Pancreas (tissue), 10 donors: Measurements from ENCODE around the gene OR2T35. TPM values are rescaled to one million over a fixed set of nuclear protein-coding genes. Genes with fewer than 3 reads are reported as not detected.
"Not testable (repeated sequence)": the region's sequence is repeated elsewhere in the genome, so short reads cannot be mapped to it uniquely, and the experiment has no call there.

Experiments
- ATAC-seq, 4 donors: fragments of 200-7000 bp; cut with Tn5 transposase; one replicate each; pipeline versions ENCODE4 v1.8.0 to v1.9.1; 2020; ENCODE audit warnings: mild to moderate bottlenecking in 4 of 4, moderate library complexity in 4 of 4
- DNase-seq, 6 donors: peaks; one replicate each; pipeline ENCODE4 v3.0.0-alpha.2; 2020
- FAIRE-seq: peaks from 2 replicates; lab custom pipeline; 2012; peaks lifted over from hg19 to GRCh38; lab: Jason Lieb, UNC
- H3K27ac ChIP-seq, 4 donors: fragments of 200-600 bp; sonication (generic); 1 replicate in 3 of 4; 2 replicates in 1 of 4; pipeline versions ENCODE4 v1.5.0 to v1.8.0; 2020
- H3K27me3 ChIP-seq, 4 donors: fragments of 200-600 bp; one replicate each; pipeline ENCODE4 v1.8.0; 2021
- H3K36me3 ChIP-seq, 3 donors: fragments of 200-600 bp; sonication (generic) in 1 of 3; one replicate each; pipeline versions ENCODE4 v1.5.0 to v1.8.0; 2020 to 2021
- H3K4me1 ChIP-seq, 3 donors: fragments of 200-600 bp; one replicate each; pipeline ENCODE4 v1.8.0; 2021
- H3K4me3 ChIP-seq, 4 donors: fragments of 200-600 bp; sonication (generic) in 2 of 4; one replicate each; pipeline versions ENCODE4 v1.5.0 to v1.8.0; 2020 to 2021
- H3K9me3 ChIP-seq, 4 donors: fragments of 200-600 bp; one replicate each; pipeline ENCODE4 v1.8.0; 2021
- WGBS, 2 donors: extraction: QIAGEN DNeasy Blood & Tissue Kit; methylation state at CpG; one replicate each; pipeline ENCODE4 v1.1.7; 2013; 5-methylcytosine and 5-hydroxymethylcytosine counted together
- intact Hi-C, 3 donors: fragments of 100-400 bp; cut with DNase I; formaldehyde crosslinking; loops; one replicate each; pipeline versions ENCODE4 v1.11.1 to v1.14.2; 2022
- polyA plus RNA-seq, 2 donors: library from polyadenylated mRNA; stranded (reverse); fragments of 200-250 nt; gene quantifications; one replicate each; pipeline ENCODE4 v1.2.3, GENCODE V29; 2013
- total RNA-seq, 6 donors: library from RNA; stranded (reverse); fragmentation: NEBNext Ultra II Directional in 4 of 6; extraction: Animal tissue kit (Norgen Biotek cat#: 25700) in 4 of 6; gene quantifications; one replicate each; pipeline versions ENCODE4 v1.2.1 to v1.2.4, GENCODE V29; 2021 to 2023
- TF ChIP-seq, protein P1 (sequence below), 4 donors: fragments of 200-600 bp; sonication (generic) in 3 of 4; IDR thresholded peaks; one replicate each; pipeline versions ENCODE4 v1.5.0 to v1.8.0; 2021; ENCODE audit warnings: antibody characterized with exemption in 4 of 4
- donor health status: healthy with polysubstance abuse.
- donor health status: DM: no; HTN: no; CAD: no; lungs with moderate emphysema.
- donor health status: DM: no; HTN: no; CAD: no.
- donor health status: control.
- donor health status: control.
- donor health status: Bipolar disorder and iron deficiency.
- donor health status: DM: yes; HTN: yes; CAD: no.
- donor health status: DM: no; HTN: no; CAD: no.
- donor health status: DM: no; HTN: no; CAD: no.
- donor health status: DM: yes; HTN: yes; CAD: no.

OR2T35 gene
- total and polyA plus RNA-seq, 8 donors: not detected

DNA sequence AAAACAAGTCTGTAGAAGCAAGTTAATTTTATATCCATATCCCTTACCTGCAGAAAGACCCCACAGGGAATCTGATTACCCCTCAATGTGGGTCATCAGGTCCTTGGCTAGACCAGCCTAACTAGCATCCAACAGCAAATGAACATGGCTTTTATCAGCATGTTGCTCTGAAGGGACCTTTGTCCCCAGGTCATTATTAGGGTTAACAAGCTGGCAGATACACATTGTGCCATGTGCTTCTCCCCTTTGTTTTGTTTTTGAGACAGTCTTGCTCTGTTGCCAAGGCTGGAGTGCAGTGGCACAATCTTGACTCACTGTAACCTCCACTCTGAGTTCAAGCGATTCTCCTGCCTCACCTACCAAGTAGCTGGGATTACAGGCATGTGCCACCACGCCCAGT, 10.1 kb downstream of the OR2T35 start, which contains the start of gene OR2T11:
Gene OR2T11, minus strand, starts transcription at position 101 of the 400 bp plus-strand sequence. CDS start 7,963 bp downstream, outside the sequence.
- DNase-seq, FAIRE-seq, intact Hi-C loops, H3K4me3 ChIP-seq, H3K27me3 ChIP-seq, H3K36me3 ChIP-seq, H3K27ac ChIP-seq, H3K4me1 ChIP-seq, H3K9me3 ChIP-seq: not testable (repeated sequence)
- WGBS, 2 donors: no CpG with 5 or more reads among the region's 2 CpGs
- ATAC-seq: peak in 1 of 4 donors; percentile 60

DNA sequence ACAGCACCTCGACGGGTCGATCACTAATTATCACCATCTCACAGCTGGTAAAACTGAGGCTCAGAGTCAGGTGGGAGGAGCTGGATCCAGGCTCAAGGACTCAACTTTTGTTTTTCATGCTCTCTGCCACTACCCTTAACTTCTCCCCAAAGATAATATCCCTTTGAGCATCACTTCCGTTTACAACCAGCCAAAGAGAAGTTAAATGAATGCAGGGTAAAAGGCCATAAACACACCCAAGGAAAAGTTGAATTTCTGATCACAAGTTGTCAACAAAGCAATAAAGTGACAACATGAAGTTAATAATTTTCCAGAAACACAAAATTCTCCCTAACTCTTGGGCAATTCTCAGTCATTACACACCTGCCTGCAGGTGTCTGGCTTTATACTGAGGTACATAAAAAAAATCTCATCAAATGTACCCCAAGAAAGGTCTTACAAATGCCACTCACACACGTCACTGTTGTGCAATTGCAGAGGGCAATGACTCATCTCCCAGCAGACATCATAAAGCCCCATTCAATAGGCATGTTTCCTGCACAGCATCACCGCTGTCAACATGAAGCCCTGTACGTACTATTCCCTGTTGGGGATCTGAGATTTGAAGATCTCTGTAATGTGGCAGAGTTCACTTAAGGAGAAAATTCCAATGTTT, 13.6 kb downstream of the OR2T35 start:
- 76 to 78% methylated on average over 7 of the region's 7 CpGs for WGBS, 2 donors
- Histone ChIP-seq H3K4me1 (no peaks in the 10 kb centered on the region), H3K36me3 (no peaks in the 10 kb centered on the region), H3K27ac (no peak overlapping the region), H3K4me3 (no peak overlapping the region), H3K27me3 (no peaks in the 10 kb centered on the region), H3K9me3 (no peaks in the 10 kb centered on the region)
- TF ChIP-seq, protein P1, sequence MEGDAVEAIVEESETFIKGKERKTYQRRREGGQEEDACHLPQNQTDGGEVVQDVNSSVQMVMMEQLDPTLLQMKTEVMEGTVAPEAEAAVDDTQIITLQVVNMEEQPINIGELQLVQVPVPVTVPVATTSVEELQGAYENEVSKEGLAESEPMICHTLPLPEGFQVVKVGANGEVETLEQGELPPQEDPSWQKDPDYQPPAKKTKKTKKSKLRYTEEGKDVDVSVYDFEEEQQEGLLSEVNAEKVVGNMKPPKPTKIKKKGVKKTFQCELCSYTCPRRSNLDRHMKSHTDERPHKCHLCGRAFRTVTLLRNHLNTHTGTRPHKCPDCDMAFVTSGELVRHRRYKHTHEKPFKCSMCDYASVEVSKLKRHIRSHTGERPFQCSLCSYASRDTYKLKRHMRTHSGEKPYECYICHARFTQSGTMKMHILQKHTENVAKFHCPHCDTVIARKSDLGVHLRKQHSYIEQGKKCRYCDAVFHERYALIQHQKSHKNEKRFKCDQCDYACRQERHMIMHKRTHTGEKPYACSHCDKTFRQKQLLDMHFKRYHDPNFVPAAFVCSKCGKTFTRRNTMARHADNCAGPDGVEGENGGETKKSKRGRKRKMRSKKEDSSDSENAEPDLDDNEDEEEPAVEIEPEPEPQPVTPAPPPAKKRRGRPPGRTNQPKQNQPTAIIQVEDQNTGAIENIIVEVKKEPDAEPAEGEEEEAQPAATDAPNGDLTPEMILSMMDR (IDR thresholded peaks at IDR 0.05): no peak
- DNase-seq: no peak
- no peak for FAIRE-seq
- intact Hi-C loops: no loop called here
- no peak for ATAC-seq

DNA sequence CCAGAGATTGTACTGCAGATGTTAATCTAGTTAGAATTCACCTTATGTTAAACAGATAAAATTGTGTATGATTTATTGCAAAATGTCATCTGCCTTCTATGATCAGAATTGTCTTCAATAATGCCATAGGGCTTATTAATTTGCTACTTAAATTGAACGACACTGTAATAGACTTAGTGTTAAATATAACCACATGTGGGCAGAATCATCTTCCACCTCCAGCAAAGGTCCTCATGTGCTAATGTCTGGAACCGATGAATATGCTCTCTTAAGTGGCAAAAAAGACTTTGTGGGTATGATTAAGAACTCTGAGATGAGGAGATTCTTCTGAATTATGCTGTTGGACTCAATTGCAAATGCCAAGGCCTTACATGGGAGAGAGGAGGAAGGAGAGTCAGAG, 14.5 kb downstream of the OR2T35 start:
- 63 to 85% methylated on average over 2 of the region's 2 CpGs for WGBS, 2 donors
- intact Hi-C loops: no loop called here
- H3K4me3 ChIP-seq: no peak overlapping the region
- DNase-seq: no peak
- no peak for ATAC-seq
- H3K27me3 ChIP-seq: no peaks in the 10 kb centered on the region
- H3K36me3 ChIP-seq: no peaks in the 10 kb centered on the region
- FAIRE-seq: no peak
- H3K9me3 ChIP-seq: no peaks in the 10 kb centered on the region
- no peak overlapping the region for H3K27ac ChIP-seq
- no peaks in the 10 kb centered on the region for H3K4me1 ChIP-seq
- TF ChIP-seq, protein P1 (IDR thresholded peaks at IDR 0.05): no peak

DNA sequence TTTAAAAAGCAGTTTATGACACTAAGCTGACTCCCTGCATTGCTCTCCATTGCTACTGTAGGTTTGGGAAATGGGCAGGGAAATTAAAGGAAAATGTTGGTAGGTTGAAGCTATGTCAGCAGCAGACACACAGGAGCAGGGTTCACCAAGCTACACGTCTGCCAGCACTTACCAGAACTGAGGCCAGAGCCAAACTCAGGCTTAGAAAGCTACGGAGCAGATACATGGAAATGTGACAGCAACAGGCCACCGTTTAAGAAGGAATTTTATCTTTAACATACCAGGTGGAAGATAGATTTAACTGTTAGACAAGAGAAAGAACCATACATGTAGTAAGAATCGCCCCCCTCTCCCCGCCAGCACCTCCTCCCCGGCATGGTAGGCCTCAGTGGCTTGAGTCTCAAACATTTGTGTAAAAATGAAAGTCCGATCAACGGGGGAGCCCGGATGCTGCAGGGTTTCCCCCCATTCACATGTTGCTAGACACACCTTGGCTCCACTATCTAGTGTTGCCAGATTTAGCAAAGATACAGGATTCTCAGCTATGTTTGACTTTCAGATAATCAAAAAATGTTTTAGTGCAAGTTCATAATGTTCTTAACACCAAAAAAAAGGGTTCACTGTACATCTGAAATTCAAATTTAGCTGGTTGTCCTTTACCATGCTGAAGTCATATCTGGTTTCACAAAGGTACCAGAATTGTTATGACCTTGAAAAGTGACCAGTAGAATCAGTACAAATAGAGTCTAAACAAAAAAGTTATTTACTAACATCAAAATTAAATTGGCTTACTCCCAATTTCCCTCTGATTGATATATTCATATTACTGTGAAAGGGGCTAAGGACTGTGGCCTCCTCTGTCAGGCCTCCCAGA, 16.9 kb downstream of the OR2T35 start:
- no peaks in the 10 kb centered on the region for H3K4me1 ChIP-seq
- no peaks in the 10 kb centered on the region for H3K36me3 ChIP-seq
- TF ChIP-seq, protein P1 (IDR thresholded peaks at IDR 0.05): no peak
- no peak overlapping the region for H3K27ac ChIP-seq
- DNase-seq: no peak
- FAIRE-seq: no peak
- H3K9me3 ChIP-seq: no peaks in the 10 kb centered on the region
- H3K4me3 ChIP-seq: no peak overlapping the region
- H3K27me3 ChIP-seq: no peaks in the 10 kb centered on the region
- intact Hi-C loops: loop anchor here in 1 of 3 donors (10.0 kb wide), 1 partner anchor 67 kb away; no protein-coding TSS in a partner anchor
- WGBS, 2 donors: 76 to 82% methylated on average over 9 of the region's 9 CpGs
- ATAC-seq: no peak

DNA sequence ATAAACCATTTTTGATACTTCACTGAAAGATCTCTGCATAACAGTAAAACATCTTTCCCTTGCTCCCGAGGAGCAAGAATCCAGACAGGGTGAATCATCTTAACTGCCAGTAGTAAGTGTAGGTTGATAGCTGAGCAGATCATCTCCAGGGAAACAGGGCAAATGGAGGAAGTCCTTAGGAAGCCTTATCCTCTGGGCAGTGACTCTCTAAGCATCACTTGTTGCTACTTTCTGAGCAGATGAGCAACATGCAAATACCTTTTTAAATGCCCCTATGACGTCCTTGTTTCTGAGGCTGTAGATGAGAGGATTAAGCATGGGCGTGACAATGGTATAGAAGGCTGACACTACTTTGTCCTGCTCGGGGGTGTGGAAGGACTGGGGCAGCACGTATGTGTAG, 19.1 kb downstream of the OR2T35 start:
- Histone ChIP-seq H3K9me3 (no peaks in the 10 kb centered on the region), H3K4me3 (no peak overlapping the region), H3K4me1 (no peaks in the 10 kb centered on the region), H3K27ac (no peak overlapping the region), H3K27me3 (no peaks in the 10 kb centered on the region), H3K36me3 (no peaks in the 10 kb centered on the region)
- ATAC-seq (no peak), DNase-seq (no peak), FAIRE-seq (no peak)
- TF ChIP-seq, protein P1 (IDR thresholded peaks at IDR 0.05): no peak
- WGBS, 2 donors: 70 to 80% methylated on average over 5 of the region's 5 CpGs
- intact Hi-C loops: loop anchor here in 1 of 3 donors (10.0 kb wide), 1 partner anchor 69 kb away; no protein-coding TSS in a partner anchor
